Measurements from ENCODE around the gene KCNJ5.

Gene KCNJ5

GRCh38 chr11:128907585-128907984 is 16.4 kb downstream of the KCNJ5 start:
- Mint-ChIP-seq H3K36me3 (no peaks in the 10 kb centered on the region), H3K9me3 (no peaks in the 10 kb centered on the region), H3K27me3 (peaks cover 53 to 78% of the 10 kb centered on the region in 2 donors), H3K4me3 (no peak overlapping the region), H3K27ac (no peak overlapping the region), H3K4me1 (peaks cover 20 to 35% of the 10 kb centered on the region in 2 donors)
- no peak for DNase-seq
- no peak for ATAC-seq (replicated peaks)

GRCh38 chr11:128908391-128909246 is 17.5 kb downstream of the KCNJ5 start:
- no peak overlapping the region for H3K27ac Mint-ChIP-seq
- DNase-seq (no peak), ATAC-seq (replicated peaks) (peak; percentile 56 to 61)
- no peaks in the 10 kb centered on the region for H3K36me3 Mint-ChIP-seq
- H3K4me3 Mint-ChIP-seq = no peak overlapping the region
- no peaks in the 10 kb centered on the region for H3K9me3 Mint-ChIP-seq
- H3K4me1 Mint-ChIP-seq = peaks cover 19 to 31% of the 10 kb centered on the region in 2 donors
- H3K27me3 Mint-ChIP-seq = peaks cover 53 to 73% of the 10 kb centered on the region in 2 donors

DNA sequence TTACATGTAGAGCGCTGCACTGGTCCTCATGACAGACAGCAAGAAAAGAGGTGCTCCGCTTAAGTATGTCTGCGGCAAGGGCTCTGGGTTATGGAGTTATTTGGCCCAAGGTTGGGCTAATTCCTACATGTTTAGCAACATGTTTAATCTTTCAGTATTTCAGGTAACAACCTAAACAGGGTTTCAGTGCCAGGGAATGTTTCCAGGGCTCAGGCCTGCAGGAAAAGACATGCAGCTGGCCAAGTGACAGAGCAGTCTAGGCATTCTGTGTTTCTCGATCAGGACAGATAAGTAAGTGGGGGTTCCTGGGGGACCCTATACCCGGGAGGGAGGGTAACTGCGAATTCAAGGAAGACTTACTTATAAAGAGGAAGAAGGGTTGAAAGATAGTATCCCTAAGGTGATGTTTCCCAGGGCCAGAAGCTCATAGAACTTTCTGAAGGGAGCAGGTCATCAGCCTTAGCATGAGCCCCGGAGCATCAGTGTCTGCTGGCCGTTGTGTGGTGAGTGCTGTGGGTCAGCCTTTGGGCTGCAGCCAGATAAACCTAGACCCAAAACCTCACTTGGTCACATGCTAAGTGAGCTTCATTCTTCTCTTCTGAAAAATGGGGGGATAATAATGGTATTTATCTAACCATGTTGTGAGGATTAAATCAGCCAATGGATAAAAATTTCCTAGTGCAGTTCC is 18.4 kb downstream of the KCNJ5 start:
- H3K27ac Mint-ChIP-seq = no peak overlapping the region
- H3K4me3 Mint-ChIP-seq = no peak overlapping the region
- peaks cover 53 to 65% of the 10 kb centered on the region in 2 donors for H3K27me3 Mint-ChIP-seq

DNA sequence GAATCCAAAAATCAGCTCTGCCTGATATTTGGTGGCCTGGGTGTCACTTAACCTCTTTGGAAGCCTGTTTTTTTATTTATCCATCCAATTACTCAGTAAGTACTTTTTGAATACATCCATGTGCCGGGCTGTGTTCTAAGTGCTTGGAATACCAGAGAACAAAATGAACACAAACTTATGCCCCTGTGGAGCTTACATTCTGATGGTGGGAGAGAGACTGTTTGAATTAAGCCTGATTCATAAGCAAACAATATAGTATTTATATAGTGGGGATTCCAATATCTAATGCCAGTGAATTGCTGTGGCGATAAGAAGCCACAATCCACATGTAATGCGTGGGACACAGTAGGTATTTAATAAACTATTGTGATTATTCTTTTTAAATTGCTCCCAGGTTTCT is 19.4 kb downstream of the KCNJ5 start:
- H3K9me3 Mint-ChIP-seq = peaks cover 0 to 2% of the 10 kb centered on the region in 2 donors
- no peaks in the 10 kb centered on the region for H3K36me3 Mint-ChIP-seq
- peaks cover 9 to 18% of the 10 kb centered on the region in 2 donors for H3K4me1 Mint-ChIP-seq
- DNase-seq (no peak), ATAC-seq (replicated peaks) (no peak)
- H3K4me3 Mint-ChIP-seq = no peak overlapping the region
- peaks cover 61 to 69% of the 10 kb centered on the region in 2 donors for H3K27me3 Mint-ChIP-seq
- no peak overlapping the region for H3K27ac Mint-ChIP-seq

More for the DNA sequence above, 18.4 kb downstream of the KCNJ5 start:
- Mint-ChIP-seq H3K9me3 (no peaks in the 10 kb centered on the region), H3K36me3 (no peaks in the 10 kb centered on the region), H3K4me1 (peaks cover 12 to 21% of the 10 kb centered on the region in 2 donors)
- no peak for DNase-seq
- ATAC-seq (replicated peaks) = no peak

DNA sequence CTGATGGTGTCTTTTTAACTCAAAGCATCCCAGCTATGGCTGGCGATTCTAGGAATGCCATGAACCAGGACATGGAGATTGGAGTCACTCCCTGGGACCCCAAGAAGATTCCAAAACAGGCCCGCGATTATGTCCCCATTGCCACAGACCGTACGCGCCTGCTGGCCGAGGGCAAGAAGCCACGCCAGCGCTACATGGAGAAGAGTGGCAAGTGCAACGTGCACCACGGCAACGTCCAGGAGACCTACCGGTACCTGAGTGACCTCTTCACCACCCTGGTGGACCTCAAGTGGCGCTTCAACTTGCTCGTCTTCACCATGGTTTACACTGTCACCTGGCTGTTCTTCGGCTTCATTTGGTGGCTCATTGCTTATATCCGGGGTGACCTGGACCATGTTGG is 20.1 kb downstream of the KCNJ5 start:
- Mint-ChIP-seq H3K27me3 (peaks cover 64 to 76% of the 10 kb centered on the region in 2 donors), H3K4me1 (peaks cover 7 to 14% of the 10 kb centered on the region in 2 donors), H3K9me3 (peaks cover 4 to 8% of the 10 kb centered on the region in 2 donors), H3K4me3 (no peak overlapping the region), H3K36me3 (no peaks in the 10 kb centered on the region), H3K27ac (no peak overlapping the region)
- ATAC-seq (replicated peaks) (no peak), DNase-seq (no peak)

GRCh38 chr11:128911701-128912100 is 20.5 kb downstream of the KCNJ5 start:
- Mint-ChIP-seq H3K9me3 (peaks cover 4 to 9% of the 10 kb centered on the region in 2 donors), H3K4me1 (peaks cover 6 to 12% of the 10 kb centered on the region in 2 donors), H3K36me3 (no peaks in the 10 kb centered on the region), H3K27me3 (peaks cover 65 to 73% of the 10 kb centered on the region in 2 donors), H3K4me3 (no peak overlapping the region), H3K27ac (no peak overlapping the region)
- no peak for DNase-seq
- ATAC-seq (replicated peaks) = no peak

GRCh38 chr11:128913806-128914205 is 22.6 kb downstream of the KCNJ5 start:
- ATAC-seq (replicated peaks) (no peak), DNase-seq (no peak)
- peaks cover 4 to 9% of the 10 kb centered on the region in 2 donors for H3K9me3 Mint-ChIP-seq
- no peaks in the 10 kb centered on the region for H3K36me3 Mint-ChIP-seq
- peaks cover 12% of the 10 kb centered on the region in 2 donors for H3K4me1 Mint-ChIP-seq
- no peak overlapping the region for H3K27ac Mint-ChIP-seq
- peaks cover 60 to 65% of the 10 kb centered on the region in 2 donors for H3K27me3 Mint-ChIP-seq
- H3K4me3 Mint-ChIP-seq = no peak overlapping the region

GRCh38 chr11:128914216-128915148 is 23.3 kb downstream of the KCNJ5 start:
- Mint-ChIP-seq H3K9me3 (peaks cover 4 to 9% of the 10 kb centered on the region in 2 donors), H3K27ac (no peak overlapping the region), H3K36me3 (no peaks in the 10 kb centered on the region), H3K4me3 (no peak overlapping the region), H3K27me3 (peaks cover 60 to 63% of the 10 kb centered on the region in 2 donors), H3K4me1 (peaks cover 13% of the 10 kb centered on the region in 2 donors)
- DNase-seq = no peak
- ATAC-seq (replicated peaks) = no peak

DNA sequence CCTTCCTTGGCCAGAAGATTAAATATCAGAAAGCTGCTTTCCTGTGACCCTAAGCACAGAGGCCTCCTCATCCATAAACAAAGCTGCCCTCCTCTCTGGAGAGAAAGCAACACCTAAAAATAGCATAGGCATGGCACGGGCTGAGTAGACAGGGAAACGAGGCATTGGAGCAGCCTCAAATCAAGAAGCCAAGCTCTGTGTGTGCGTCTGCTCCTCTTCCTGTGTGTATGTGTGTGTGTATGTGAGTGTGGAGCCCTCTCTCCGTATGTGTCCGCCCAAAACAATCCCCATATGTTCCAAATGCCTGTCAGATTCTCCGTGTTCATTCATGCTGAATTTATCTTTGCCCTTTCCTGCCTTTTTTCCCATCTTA is 24.0 kb downstream of the KCNJ5 start:
- Mint-ChIP-seq H3K9me3 (peaks cover 4 to 9% of the 10 kb centered on the region in 2 donors), H3K27me3 (peaks cover 61 to 62% of the 10 kb centered on the region in 2 donors), H3K4me3 (no peak overlapping the region), H3K36me3 (no peaks in the 10 kb centered on the region), H3K27ac (no peak overlapping the region), H3K4me1 (peaks cover 11 to 13% of the 10 kb centered on the region in 2 donors)
- ATAC-seq (replicated peaks) (no peak), DNase-seq (no peak)

DNA sequence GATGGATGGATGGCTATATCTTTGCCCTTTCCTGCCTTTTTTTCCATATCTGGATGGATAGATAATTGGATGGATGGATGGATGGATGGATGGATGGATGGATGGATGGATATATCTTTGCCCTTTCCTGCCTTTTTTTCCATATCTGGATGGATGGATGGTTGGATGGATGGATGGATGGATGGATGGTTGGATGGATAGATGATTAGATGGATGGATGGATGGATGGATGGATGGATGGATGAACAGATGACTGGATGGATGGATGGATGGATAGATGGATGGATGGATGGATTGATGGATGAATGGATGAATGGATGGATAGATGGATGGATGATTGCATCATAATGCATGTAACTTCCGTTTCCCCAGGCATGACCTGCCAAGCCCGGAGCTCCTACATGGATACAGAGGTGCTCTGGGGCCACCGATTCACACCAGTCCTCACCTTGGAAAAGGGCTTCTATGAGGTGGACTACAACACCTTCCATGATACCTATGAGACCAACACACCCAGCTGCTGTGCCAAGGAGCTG is 24.9 kb downstream of the KCNJ5 start:
- no peaks in the 10 kb centered on the region for H3K36me3 Mint-ChIP-seq

DNA sequence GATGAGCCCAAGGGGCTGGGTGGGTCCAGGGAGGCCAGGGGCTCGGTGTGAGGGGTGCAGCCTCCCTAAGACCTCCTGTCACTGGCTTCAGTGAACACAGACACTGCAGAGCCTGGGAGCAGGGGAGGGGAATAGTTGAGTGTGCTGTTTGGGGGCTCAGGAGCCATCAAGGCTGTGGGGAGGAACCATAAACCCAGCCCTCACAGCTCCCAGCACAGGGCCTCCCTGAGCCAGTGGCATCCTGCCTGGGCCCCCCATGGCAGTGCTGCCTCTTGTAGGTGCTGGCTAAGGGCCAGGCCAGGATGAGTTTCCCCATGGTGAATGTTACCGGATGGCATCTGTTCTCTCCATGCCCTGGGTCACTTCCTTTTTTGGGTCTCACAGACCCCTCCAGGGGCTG is 25.5 kb downstream of the KCNJ5 start:
- Mint-ChIP-seq H3K4me1 (peaks cover 13 to 16% of the 10 kb centered on the region in 2 donors), H3K27me3 (peaks cover 61 to 71% of the 10 kb centered on the region in 2 donors), H3K9me3 (peaks cover 4 to 9% of the 10 kb centered on the region in 2 donors), H3K27ac (no peak overlapping the region), H3K36me3 (no peaks in the 10 kb centered on the region), H3K4me3 (no peak overlapping the region)
- DNase-seq (no peak), ATAC-seq (replicated peaks) (no peak)

More for the DNA sequence above, 24.9 kb downstream of the KCNJ5 start:
- ATAC-seq (replicated peaks) (no peak), DNase-seq (no peak)
- H3K4me1 Mint-ChIP-seq = peaks cover 13 to 15% of the 10 kb centered on the region in 2 donors
- H3K4me3 Mint-ChIP-seq = no peak overlapping the region
- H3K27me3 Mint-ChIP-seq = peaks cover 63 to 70% of the 10 kb centered on the region in 2 donors
- H3K9me3 Mint-ChIP-seq = peaks cover 4 to 9% of the 10 kb centered on the region in 2 donors
- no peak overlapping the region for H3K27ac Mint-ChIP-seq

- DNase-seq (no peak), ATAC-seq (replicated peaks) (peak in 1 of 2 donors; percentile 26)
- H3K27ac Mint-ChIP-seq = no peak overlapping the region
- no peaks in the 10 kb centered on the region for H3K36me3 Mint-ChIP-seq
- peaks cover 18 to 19% of the 10 kb centered on the region in 2 donors for H3K4me1 Mint-ChIP-seq
- H3K27me3 Mint-ChIP-seq = peaks cover 61 to 65% of the 10 kb centered on the region in 2 donors
- no peak overlapping the region for H3K4me3 Mint-ChIP-seq
- H3K9me3 Mint-ChIP-seq = peaks cover 4 to 9% of the 10 kb centered on the region in 2 donors
Observed at GRCh38 chr11:128917144-128917724, 26.1 kb downstream of the KCNJ5 start.

DNA sequence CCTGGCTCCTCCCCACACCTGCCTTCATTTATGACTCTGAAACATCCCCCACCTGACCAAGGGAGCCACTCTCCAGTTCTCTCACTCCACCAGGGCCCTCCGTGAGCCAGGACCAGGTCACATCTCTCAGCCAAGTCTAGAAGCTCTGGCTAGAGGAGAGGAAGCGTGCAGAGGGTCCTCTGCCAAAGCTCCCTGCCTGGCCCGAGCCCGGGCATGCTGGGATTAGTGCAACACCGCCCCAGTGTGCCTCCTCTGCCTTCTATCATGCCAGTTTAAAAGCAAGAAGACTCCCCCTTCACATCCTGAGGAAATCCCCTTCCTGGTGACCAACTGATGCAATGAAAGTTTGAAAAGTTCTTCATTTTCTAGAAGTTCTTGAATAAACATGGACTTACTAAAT is 28.1 kb downstream of the KCNJ5 start:
- H3K27ac Mint-ChIP-seq = peak overlapping the region; percentile 52
- peaks cover 0 to 2% of the 10 kb centered on the region in 2 donors for H3K36me3 Mint-ChIP-seq
- ATAC-seq (replicated peaks) (peak in 1 of 2 donors; percentile 32), DNase-seq (no peak)
- no peak overlapping the region for H3K4me3 Mint-ChIP-seq
- H3K4me1 Mint-ChIP-seq = peaks cover 18 to 22% of the 10 kb centered on the region in 2 donors
- peaks cover 4 to 9% of the 10 kb centered on the region in 2 donors for H3K9me3 Mint-ChIP-seq
- peaks cover 54 to 56% of the 10 kb centered on the region in 2 donors for H3K27me3 Mint-ChIP-seq

All from stimulated activated naive B cell treated with anti-CD40 and anti-IgM and Interleukin-4, amounts not matched to agents 10 μg/mL and 1 μg/mL and 100 μg/mL, for 72 hours (primary cell).